ENCODE data around the gene ARMC9.
"Not testable (repeated sequence)": the region's sequence is repeated elsewhere in the genome, so short reads cannot be mapped to it uniquely, and the experiment has no call there.

The ARMC9 gene

DNA sequence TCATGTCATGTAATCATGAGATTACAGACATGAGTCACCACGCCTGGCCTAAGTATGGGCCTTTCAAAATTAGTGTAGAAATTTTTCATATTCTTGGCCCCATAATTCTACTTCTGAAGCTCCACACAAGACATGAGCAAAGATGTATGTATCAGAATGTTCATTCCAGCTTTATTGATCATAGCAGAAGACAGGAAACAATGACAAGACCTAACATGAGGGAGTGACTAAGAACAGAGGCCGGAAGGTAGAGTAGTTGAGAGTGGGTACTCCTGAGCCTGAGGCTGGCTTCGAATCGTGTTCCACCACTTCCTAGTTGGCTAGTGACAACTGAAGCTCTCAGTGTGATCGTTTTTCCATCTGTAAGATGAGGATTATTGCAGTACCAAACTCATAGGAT is 89.3 kb downstream of the ARMC9 start:
- DNase-seq (ENCODE audit: low read depth) = no peak

DNA sequence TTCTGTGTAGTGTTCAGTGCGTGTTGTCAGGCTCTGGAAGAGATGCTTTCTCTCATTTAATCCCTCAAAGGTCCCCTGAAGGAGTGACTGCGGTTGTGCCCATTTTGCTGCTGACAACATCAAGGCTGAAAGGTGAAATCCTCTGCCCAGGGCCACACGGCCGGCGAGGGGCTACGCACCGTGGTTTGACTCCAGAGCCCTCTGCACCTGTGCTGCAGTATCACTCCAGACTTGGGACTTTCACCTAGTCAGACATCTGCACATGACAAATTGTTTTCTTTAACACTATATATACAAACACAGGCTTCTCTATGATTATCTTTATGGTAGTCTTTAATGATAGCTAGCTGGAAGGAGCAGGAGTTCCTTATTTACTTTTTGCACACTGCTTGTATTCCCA is 90.2 kb downstream of the ARMC9 start:
- DNase-seq (ENCODE audit: low read depth) = no peak

DNA sequence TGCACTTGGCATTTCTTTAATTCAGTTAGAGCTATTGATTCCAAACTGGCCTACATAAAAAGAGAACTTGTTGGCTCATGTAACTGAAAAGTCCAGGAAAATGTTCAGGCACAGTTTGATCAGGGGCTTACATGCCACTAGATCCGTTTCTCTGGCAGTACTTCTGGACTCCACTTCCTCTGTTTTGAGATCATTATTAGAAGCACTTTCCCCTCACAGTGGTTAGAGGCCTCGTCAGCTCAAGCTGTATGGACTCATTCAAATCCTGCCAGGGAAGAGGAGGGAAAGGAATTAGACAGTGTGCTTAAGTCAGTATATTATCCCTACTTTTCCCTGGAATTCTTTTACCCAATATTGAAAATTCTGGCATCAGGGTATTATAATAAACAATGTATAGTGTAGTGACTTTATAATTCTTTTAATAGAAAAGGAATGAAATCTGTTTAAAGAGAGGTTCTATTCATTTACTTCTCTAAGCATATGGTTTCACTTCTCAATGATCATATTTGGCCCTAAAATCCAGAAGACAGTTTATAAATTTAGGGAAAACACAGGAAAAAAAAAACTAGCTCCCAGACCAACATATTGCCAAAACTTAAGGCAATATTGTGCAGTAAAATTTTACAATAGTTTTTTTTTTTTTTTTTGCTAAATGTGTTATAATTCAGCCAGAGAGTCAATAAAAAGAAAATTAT is 92.0 kb downstream of the ARMC9 start:
- DNase-seq (ENCODE audit: low read depth) = no peak

DNA sequence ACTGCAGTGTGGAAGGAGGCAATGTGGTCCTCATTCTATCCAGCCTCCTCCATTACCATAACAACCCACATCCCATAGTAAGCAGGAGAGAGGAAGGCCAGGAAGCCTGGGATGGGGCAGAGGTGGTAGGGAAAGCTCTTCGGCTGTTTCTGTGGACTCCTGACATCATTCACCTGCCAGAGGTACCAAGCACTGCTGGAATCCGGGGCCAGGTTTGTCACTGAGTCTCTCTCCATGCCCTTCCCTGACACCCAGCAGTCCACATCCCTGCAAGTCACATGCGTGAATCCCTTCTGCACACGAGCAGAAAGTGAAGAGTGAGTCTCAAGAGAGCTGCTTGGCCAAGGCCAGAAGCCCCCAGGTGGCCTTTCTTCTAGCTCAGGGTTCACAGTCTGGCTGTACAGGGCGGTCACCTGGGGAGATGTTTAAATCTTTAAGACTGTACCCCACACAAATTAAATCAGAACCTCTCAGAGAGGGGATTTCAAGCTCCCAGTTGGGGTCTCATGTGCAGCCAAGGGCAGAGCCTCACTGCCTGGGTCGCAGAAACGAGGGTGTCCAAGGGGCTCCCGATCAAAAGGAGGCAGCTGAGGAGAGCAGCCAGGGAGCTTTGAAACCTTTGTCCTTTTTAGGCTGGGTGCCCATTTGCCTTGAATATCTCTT is 94.2 kb downstream of the ARMC9 start:
- no peak for DNase-seq (ENCODE audit: low read depth)

DNA sequence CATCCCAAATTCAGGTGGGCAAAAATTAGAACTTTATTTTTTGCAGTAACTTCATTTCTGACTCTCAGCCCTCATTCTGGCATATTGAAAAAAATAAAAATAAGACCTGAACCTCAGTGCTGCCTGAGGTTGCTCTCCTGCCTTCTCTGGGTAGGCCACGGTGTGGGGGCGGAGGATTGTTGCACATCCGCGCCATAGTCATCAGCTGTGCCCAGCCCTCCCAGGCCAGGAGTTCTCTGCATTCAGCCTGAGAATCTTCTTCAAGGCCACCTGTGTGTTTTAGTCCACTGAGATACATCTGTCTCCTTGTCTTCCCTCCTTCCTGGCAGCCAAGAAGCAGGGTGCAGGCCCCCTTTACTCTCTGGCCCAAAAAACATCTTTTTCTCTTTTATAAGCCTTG is 94.7 kb downstream of the ARMC9 start:
- DNase-seq (ENCODE audit: low read depth) = no peak

DNA sequence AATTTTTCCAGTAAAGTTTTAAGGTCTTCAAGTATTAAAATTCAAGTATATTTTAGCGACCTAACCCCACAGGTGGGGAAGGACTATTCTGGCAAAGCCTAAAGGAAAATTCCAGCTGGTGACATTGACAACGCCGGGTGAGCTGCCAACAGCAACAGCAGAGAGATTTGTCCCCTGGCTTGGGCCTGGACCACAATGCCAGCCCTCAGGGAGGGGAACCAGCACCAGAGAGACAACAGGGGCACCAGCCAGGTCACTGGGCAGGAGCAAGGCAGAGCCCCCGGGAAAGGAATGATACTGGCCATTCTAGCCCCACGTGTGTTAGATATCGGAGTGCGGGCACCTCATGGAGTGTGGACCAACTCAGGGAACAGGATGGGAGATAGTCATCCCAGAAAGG is 95.7 kb downstream of the ARMC9 start:
- no peak for DNase-seq (ENCODE audit: low read depth)

DNA sequence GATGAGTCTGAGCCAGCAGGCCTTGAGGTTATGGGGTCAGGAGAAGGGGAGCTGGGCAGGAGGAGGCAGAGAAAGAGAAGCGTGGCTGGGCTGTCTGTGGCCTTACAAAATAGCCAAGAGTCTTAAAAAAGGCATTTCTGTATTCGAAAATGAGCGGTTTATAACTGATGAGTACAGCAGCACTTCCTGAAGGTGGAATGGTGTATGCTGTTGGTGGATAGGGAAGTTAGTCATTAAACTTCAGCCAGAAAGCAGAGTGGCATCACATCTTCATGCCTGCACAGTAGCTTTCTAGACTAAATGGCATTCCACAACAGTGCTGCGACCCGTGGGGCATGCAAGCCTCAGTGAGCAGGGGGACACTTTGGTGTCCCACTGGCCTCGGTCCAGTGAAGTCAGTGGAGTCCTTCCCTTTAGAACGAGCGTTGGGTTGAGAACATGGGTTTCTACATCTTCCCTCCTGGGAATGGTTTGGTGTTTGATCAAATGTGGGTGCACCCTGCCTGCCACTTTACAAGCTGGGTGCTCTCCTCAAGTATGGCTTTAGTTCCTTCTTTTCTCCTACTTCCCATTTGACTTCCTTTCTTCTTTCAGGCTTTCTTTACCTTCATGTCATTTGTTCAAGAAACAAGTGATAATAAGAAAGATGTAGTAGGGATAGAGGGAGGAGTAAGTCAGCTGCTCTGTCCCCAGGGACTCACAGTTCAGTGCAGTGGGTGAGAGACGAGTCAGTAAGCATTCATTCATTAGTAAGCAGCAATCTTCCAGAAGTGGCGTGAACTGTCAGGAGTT is 96.3 kb downstream of the ARMC9 start:
- no peak for DNase-seq (ENCODE audit: low read depth)

DNA sequence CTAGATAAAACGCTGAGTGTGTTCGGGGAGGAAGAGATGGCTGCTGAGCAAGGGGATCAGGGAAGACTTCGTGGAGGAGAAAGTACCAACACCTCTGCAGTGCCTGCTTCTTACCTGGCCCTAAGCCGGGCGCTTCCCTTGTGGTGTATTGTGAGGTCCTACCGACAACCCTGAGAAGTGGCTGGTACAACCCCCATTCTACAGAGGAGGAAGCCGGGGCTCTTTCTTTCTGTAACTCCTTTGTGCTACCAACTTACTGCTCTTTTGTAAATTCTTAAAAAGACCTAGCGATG is 96.9 kb downstream of the ARMC9 start:
- DNase-seq (ENCODE audit: low read depth) = no peak

DNA sequence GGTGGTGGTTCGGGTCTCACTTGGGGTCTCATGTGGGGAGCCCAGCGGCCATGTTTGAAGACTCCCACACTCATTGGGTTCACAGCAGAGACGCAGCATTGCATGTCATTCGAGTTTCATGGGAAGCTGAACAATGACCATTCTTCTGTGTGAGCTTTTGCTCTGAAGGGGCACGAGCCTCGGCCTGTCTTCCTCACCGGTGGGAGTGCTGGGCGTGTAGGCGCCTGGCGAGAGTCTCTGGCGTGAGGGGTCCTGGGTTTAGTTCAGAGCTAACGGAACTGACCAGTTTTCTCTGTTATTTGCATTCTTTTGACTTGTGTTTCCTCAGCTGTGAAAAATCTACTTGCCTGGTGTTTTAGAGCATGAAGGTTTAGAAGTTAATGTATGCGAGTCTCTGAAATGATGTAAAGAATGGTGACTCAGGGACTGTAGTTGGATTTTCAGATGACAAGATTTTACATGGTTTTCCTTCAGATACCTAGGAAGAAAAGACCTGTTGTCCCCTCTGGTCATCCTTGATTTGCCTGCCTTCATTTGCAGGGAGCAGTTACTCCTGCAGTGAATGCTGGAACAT is 98.1 kb downstream of the ARMC9 start:
- no peak for DNase-seq (ENCODE audit: low read depth)

DNA sequence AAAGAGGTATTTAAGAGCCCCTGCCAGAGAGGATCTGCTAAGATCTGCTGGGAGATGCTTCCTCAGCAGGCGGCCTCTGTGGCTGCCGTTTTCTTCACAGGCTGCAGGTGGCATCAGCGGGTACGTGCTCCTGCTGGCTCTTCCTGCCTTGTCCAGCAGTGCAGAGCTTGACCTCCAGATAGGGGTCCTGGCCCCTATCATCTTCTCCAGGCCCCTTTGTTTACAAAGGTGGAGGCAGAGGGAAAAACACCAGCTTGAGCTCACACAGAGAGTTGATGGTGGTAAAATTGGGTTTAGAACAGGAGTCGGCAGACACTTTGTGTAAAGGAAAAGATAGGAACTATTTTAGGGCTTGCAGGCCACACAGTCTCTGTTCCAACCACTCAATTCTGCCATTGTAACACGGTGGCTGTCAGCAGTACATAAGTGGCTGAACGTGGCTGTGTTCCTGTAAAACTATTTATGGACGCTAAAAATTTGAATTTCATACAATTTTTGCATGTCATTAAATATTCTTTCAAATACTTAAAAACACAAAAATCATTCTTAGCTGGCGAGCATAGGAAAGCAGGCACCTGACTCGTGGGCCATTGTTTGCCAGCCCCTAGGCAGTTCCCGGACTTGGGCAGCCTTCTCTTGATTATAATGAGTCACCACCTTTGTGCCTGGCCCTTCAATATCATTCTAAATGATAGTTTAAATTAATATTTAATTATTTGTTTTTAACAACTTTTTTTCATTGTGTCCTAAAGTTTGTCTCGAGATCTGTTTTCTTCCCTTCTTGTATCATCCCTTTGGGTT is 98.9 kb downstream of the ARMC9 start:
- DNase-seq (ENCODE audit: low read depth) = no peak

DNA sequence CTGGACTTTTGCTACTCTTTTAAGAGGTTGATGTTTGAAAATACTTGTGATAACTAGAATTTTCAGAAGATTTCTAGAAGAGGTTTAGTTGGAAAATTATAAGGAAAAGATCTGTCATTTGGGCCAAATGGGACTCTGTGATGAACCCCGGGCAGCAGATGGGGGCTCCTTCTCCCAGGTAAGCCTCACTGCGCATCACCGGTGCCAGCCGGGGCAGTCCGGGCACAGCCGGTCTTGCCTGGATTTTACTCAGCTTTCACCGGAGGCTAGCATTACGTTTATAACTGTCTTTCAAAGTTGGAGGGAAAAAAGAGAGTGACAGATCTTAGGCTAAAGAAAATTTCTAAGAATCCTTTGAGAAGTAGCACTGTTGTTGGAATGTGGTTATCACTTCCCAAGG is 99.7 kb downstream of the ARMC9 start:
- DNase-seq (ENCODE audit: low read depth) = no peak

DNA sequence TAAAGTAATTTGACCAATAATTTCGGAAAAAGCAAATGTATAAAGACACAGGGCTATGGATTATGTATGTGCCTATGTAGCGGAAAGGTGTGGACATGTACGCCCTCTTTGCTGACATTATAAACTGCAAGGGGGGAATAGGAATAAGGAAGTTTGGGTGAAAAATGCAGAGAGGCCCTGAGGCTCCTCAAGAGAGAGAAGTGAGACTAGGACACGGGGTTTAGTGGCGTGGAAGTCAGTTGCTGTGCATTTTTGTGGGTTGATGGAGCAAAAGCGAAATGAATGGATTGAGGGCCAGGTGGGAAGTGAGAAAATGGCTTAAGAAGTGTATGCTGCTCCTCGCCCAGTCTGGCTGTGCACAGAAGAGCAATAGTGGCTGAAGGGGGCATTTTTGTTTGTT is 100.8 kb downstream of the ARMC9 start:
- no peak for DNase-seq (ENCODE audit: low read depth)

DNA sequence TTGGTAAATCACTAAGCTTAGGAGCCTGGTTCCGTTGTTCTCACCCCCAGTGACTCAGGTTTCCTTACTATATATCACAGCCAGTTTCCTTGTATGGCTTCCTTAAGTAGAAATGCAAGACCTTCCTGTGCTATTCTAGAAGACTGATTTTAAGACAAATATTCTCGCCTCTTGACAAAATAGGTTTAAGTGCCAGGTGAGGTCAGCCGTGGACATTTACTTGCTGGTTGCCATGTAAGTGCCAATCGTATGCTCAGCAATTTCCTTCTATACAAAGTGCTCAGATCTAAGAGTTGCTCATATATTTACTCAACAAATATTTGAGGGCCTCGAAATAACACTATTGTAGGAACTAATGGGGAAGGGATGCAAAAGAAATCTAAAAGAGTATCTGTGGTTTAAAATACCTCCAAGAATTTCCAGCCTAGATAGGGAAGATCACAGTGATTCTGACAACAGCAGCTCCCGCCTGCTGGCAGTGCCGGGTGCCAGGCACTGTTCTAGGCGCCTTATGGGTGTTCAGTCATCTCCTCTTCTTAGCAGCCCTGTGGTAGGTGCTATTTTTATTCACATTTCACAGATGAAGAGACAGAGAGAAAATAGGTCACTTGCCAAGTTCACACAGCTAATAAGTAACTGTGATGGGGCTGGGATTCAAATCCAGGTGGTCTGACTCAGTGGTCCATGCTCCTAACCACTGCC is 101.7 kb downstream of the ARMC9 start:
- DNase-seq (ENCODE audit: low read depth) = no peak

DNA sequence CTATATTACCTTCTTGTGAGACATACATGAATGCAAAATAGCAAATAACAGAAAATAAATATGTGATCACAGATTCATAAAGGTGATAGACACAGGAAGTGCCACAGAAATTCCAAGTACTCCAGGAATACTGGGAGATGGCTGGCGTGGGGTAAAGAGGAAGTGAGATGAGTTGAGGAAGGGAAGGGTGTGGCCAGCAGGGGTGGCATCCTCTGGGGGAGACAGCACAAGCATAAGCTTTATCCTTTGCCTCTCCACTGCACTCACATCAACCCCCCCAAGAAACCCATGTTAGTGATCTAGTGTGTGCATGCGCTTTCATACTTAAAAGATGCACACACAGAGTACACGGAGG is 102.3 kb downstream of the ARMC9 start:
- no peak for DNase-seq (ENCODE audit: low read depth)

DNA sequence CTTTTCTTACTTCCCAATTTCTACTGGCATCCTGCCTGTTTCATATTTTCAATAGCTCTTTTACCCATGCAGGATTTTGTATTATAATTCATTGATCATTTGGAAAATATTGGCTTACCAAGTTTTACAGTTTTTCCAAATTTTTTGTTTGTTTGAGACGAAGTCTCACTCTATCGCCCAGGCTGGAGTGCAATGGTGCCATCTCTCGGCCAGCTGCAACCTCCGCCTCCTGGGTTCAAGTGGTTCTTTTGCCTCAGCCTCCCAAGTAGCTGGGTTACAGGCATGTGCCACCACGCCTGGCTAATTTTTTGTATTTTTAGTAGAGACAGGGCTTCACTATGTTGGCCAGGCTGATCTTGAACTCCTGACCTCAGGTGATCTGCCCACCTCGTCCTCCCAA is 105.8 kb downstream of the ARMC9 start:
- not testable (repeated sequence) for DNase-seq (ENCODE audit: low read depth)

DNA sequence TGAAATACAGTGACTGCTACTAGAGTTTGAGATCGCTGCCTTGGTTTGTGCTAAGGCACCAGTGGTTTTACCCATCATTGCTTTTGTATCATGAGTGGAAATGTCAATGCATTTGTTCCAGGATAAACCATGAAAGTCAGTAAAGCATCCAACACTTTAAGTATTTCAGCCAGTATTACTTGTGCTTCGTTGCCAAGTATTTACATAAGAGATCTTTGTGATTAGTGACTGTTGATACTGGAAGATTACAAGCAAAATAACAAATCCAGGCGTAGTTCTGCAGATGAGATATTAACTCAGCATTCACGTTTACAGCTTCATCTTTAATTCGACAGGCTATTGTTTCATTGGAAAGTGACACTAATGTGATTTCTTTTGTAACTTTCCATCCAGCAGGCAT is 106.8 kb downstream of the ARMC9 start:
- no peak for DNase-seq (ENCODE audit: low read depth)

DNA sequence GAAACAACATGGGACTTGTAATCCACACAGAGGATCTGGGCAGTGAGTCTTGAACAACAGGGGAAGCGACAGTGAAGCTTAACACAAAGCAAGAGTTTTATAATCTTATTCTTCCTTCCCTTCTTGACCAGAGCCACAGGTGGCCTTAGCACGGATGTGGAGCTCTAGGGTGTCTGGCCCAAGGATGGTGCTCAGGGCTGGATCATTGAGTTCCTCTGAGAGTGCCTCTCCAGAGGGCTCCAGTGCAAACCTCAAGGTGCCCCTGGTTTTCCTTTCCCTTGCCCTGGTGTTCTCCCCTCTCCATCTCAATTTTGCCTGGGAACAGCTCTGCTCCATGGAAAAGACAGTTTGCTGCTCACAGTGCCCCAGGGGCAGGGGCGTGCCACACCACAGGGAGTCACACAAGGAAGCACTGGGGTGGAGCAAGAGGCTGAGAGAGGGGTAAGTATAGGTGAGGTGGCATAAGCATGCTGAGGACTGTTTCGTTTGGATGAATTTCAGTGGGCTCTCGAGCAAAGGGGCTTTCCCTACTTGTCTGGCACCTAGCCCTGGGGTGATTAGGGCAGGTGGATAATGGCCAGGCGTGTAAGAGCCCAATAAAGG is 108.5 kb downstream of the ARMC9 start:
- no peak for DNase-seq (ENCODE audit: low read depth)

DNA sequence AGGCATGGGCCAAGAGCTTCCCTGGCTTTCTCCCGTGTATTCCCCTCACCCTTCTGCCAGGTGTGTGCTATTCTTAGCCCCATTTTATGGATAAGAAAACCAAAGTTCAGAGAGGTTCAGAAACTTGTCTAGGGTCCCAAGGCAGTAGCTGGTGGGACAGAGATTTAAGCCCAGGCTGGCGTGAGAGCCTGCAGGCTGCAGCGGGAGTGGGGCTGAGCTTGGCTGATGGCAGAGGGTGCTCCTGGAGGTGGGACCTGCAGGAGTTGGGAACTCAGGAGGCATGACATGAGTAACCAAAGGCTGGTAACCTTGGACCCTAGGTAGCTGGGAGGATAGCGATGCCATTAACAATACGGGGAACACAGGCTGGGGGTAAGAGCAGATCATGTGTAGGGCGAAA is 109.8 kb downstream of the ARMC9 start:
- no peak for DNase-seq (ENCODE audit: low read depth)

DNA sequence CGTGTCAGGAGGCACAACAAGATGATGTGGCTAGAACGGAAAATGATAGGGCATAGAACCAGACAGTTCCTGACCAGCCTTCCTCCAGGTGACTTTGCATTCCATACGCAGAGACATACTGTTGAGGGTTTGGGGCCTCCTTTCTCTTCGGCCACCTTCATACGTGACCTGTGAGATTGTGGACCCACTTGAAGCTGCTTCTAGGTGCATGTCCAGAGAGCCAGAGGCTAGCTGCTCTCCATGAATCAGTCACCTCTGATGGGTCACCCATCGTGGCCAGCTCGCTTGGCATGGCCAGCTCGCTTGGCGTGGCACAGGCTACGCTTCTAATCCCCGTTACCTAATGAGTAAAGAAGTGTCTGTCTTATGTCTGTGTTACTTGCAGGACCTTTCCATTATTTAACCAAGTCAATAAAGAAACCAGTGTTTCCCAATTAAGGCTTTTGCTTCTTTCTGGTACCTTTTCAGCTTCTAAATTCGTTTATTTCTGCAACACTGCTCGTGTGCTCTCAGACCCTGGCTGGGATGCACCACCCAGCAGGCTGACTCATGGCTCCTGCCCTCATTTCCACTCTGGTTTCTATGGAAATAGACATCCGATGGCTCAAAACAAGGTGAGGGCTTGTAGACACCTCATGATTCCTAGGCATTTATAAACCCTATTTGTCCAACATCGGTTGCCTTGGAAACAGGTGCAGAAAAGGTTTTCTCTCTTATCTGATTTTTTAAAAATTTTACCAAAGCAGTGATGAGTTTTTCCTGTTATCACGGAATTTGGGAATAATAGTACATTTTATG is 110.4 kb downstream of the ARMC9 start:
- DNase-seq (ENCODE audit: low read depth) = no peak

DNA sequence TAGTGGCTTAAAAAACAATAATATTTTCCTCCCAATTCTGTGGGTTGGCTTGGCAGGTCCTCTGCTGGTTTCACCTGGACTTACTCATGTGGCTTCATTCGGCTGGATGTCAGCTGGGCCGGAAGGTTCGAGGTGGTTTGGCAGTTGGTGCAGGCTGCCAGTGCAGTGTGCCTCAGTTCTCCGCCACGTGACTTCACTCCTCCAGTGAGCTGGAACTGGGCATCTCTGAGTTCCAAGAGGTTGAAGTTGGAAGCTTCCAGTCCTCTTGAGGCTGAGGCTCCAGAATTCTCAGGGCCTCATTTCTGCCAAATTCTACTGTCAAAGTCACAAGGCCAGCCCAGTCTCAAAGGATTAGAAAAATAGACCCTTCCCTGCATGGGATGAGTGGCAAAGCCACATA is 113.6 kb downstream of the ARMC9 start:
- no peak for DNase-seq (ENCODE audit: low read depth)

DNA sequence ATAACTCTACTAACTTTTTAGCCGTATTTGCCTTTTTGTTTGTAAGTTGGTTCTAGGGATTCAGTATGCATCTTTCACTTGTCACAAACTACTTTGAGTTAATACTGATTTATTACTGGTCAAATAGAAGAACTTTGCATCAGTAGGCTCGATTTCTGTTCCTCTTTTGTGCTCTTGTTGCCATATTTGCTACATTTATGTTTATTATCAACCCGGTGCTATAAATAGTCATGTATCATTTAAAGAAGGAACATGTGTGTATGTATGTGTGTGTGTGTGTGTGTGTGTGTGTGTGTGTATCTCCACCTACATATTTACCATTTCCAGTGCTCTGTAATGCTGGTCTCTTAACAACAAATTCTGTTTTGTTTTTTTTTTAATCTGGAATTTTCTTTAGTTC is 117.5 kb downstream of the ARMC9 start:
- DNase-seq (ENCODE audit: low read depth) = no peak

Data from stimulated activated CD8-positive, alpha-beta memory T cell treated with anti-CD3 and anti-CD28 coated beads, Interleukin-12 subunit alpha, Interleukin-12 subunit beta, amount 100 ng/mL, for 4 hours (primary cell).